GM06990 (cell line): ENCODE measurements around the gene GALNT3.
A peak's percentile ranks its signal among the peaks of the same experiment; 100 is the strongest.

Experiments
- DNase-seq: peaks from one replicate; pipeline ENCODE4 v3.0.0-alpha.2; 2011; ENCODE audit not compliant: insufficient read length; ENCODE audit errors: extremely low read depth
- H3K27me3 ChIP-seq: replicated peaks from 2 replicates; pipeline ENCODE4 v1.6.0; 2011; ENCODE audit warnings: low read length; ENCODE audit not compliant: control insufficient read depth, insufficient read depth
- H3K36me3 ChIP-seq: 2 replicates; pipeline ENCODE4 v1.5.1; 2011; ENCODE audit warnings: low read length; ENCODE audit not compliant: control insufficient read depth, insufficient read depth
- H3K4me3 ChIP-seq: replicated peaks from 2 replicates; pipeline ENCODE4 v1.5.1; 2011; ENCODE audit warnings: low read depth, mild to moderate bottlenecking, control low read depth, low read length
- TF ChIP-seq, protein P1 (sequence below): IDR thresholded peaks from 2 replicates; pipeline ENCODE4 v1.5.1; 2011; ENCODE audit warnings: low read length, control low read depth, mild to moderate bottlenecking, inconsistent platforms; ENCODE audit not compliant: insufficient read depth, poor library complexity, severe bottlenecking

Gene GALNT3

DNA sequence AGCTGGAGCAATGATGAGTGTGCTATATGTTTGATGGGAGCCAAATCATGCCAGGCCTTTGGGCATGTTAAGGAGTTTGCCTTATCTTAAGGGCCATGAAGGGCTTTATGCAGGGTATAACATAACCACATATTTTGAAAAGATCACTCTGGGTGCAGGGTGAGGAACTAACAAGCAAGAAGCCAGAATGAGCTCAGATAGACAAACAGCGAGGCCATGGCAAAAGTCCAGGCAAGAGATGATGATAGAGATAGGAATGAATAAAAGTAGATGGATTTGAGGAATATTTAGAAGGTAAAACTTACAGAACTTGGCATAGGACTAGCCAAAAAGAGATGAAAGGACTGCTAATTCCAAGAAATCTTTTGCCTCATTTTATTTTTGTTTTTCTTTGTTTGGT is 6.7 kb downstream of the GALNT3 start:
- Histone ChIP-seq H3K27me3 (no peaks in the 10 kb centered on the region), H3K4me3 (no peak overlapping the region), H3K36me3 (no peaks in the 10 kb centered on the region)
- no peak for DNase-seq
- TF ChIP-seq, protein P1, sequence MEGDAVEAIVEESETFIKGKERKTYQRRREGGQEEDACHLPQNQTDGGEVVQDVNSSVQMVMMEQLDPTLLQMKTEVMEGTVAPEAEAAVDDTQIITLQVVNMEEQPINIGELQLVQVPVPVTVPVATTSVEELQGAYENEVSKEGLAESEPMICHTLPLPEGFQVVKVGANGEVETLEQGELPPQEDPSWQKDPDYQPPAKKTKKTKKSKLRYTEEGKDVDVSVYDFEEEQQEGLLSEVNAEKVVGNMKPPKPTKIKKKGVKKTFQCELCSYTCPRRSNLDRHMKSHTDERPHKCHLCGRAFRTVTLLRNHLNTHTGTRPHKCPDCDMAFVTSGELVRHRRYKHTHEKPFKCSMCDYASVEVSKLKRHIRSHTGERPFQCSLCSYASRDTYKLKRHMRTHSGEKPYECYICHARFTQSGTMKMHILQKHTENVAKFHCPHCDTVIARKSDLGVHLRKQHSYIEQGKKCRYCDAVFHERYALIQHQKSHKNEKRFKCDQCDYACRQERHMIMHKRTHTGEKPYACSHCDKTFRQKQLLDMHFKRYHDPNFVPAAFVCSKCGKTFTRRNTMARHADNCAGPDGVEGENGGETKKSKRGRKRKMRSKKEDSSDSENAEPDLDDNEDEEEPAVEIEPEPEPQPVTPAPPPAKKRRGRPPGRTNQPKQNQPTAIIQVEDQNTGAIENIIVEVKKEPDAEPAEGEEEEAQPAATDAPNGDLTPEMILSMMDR = no peak

DNA sequence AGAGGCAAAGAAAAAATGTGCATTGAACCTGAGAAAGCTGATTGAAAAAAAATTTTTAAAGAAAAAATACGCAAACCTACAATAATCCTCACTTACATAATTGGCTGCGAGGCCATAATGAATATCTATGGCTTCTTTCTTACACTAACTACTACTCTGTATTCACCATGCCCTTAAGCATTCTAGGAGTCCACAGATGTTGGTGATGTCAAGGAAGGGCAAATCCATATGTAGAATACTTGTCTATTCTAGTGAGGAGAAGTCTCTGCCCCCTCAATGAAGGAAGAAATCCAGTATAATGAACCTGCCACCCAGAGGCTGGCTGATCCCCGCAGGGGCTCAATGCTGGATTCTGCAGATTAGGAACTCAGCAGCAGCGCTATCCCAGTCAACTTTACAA is 14.3 kb downstream of the GALNT3 start:
- DNase-seq = no peak
- H3K27me3 ChIP-seq = no peaks in the 10 kb centered on the region
- H3K4me3 ChIP-seq = no peak overlapping the region
- TF ChIP-seq, protein P1 = no peak
- H3K36me3 ChIP-seq = no peaks in the 10 kb centered on the region

DNA sequence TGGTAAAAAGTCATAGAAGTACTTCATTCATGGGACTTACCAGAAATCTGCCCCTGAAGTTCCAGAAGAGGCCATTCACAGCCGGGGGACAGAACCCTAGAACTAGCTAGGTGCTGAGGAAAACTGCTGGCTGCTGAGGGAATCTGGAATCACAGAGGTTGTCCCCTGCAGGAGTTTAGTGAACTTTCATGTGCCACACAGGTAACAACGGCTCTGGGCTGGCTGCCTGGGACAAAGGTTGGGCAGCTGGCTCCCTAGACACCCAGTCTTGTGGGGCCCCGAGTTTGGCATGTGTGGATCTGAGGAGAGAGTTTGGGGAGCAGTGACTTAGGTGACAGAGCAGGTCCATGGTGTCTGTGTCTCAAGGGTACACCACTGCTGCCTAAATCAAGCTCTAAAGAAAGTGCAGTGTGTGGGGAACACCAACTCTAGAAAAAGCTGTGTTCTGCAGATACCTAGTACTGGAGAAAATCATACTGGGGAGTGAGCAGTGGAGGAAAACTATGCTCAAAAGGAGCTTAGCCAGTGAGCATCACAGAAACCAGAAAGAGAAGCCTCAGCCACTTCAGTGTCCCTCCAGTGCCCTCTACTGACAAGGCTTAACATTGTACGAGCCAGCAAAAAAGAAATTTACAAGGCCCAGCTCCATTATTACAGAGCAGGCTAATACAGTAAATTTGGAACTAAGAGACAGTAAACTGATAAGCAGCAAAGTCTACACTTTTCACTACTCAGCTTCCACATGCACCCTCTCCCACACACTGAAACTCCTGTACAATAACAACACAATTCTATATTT is 15.2 kb downstream of the GALNT3 start:
- H3K4me3 ChIP-seq = no peak overlapping the region
- DNase-seq = no peak
- no peaks in the 10 kb centered on the region for H3K36me3 ChIP-seq
- H3K27me3 ChIP-seq = no peaks in the 10 kb centered on the region
- TF ChIP-seq, protein P1 = peak; percentile 48

DNA sequence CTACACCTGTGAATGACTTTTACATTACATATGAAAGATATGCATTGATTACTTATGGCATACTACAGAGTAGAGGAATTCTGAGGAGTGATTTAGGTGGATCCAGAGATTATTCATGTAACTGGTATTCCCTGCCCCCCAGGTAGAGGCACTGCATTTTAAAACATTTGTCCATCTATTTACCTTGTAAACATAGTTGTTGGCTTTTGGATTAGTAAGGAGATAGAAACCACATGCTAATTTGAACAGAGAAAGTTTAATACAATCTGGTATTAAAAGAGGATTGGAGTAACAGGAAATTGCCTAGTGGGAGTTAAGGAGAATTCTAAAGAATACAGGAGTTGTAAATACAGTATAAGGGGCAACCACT is 15.9 kb downstream of the GALNT3 start:
- TF ChIP-seq, protein P1 = no peak
- no peaks in the 10 kb centered on the region for H3K27me3 ChIP-seq
- H3K4me3 ChIP-seq = no peak overlapping the region
- DNase-seq = no peak
- H3K36me3 ChIP-seq = no peaks in the 10 kb centered on the region

DNA sequence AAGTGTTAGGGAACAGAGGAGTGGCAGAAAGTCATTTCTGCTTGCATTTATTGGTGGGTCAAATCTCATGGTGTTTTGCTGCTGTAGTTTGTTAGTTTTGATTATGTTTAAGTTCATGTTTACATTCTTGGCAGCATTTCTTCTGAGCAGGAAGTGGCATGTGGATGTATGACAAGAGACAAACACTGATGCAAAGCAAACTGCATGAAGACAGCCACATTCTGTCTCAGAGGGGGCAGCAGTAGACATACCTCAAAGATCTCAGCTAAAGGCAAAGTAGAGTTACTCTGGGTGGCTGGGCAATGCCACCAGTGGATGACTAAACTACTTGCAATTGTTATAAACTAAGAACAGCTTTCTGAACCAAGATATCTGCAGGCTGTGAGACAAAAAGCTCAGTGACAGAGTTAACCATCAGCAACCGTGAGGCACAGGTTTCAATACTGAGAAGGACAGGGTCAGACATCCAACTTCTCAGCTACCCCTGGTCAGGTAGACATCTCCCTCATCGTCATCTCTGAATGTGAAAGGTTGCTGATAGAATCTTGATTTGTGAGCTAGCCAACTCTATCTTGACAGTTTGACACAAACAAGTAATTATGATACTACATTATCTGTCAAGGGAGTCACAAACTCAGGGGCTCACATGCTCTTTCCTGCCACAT is 16.4 kb downstream of the GALNT3 start:
- Histone ChIP-seq H3K27me3 (no peaks in the 10 kb centered on the region), H3K4me3 (no peak overlapping the region), H3K36me3 (no peaks in the 10 kb centered on the region)
- TF ChIP-seq, protein P1 = no peak
- DNase-seq = no peak
